OCI-LY7 (cell line): ENCODE results near the gene LAMA4. TPM values are rescaled to one million over a fixed set of nuclear protein-coding genes. Genes with fewer than 3 reads are reported as not detected.

ENCODE experiments used
- BruUV-seq: library from RNA; stranded (reverse); fragments of 400-500 nt; replicated peaks from 2 replicates; lab custom pipeline; 2021; lab: Mats Ljungman, UMichigan
- CTCF ChIA-PET: fragments of 300-600 bp; sonication (Branson Sonifier 250); formaldehyde crosslinking; loops from one replicate; lab custom pipeline; 2022; ENCODE audit warnings: antibody characterized with exemption; ENCODE audit not compliant: unreplicated experiment; lab: Charles Lee
- POLR2A ChIA-PET: fragments of 300-600 bp; sonication (Branson Sonifier 250); formaldehyde crosslinking; loops from one replicate; lab custom pipeline; 2022; ENCODE audit warnings: antibody characterized with exemption; lab: Charles Lee
- DNase-seq: peaks from one replicate; pipeline ENCODE4 v3.0.0-alpha.2; 2015; ENCODE audit warnings: low spot score
- H2AFZ ChIP-seq: fragments of 200-600 bp; sonication (generic), shearing (Covaris generic); 2 replicates; pipeline ENCODE4 v1.6.1; 2014; ENCODE audit warnings: mild to moderate bottlenecking, antibody characterized with exemption, low read length, moderate library complexity
- H3K27ac ChIP-seq: fragments of 200-600 bp; sonication (generic); 2 replicates; pipeline ENCODE4 v1.5.1; 2014; ENCODE audit warnings: mixed run types, low read depth, mild to moderate bottlenecking, moderate library complexity, low read length, inconsistent platforms; ENCODE audit not compliant: poor library complexity, severe bottlenecking
- H3K36me3 ChIP-seq: fragments of 200-600 bp; sonication (generic); 2 replicates; pipeline ENCODE4 v1.6.1; 2014; ENCODE audit warnings: mild to moderate bottlenecking, antibody characterized with exemption, low read length, moderate library complexity, mixed read lengths; ENCODE audit not compliant: insufficient read depth
- H3K4me1 ChIP-seq: fragments of 200-600 bp; sonication (generic); 2 replicates; pipeline ENCODE4 v1.5.1; 2014; ENCODE audit warnings: mild to moderate bottlenecking, low read length; ENCODE audit not compliant: insufficient read depth, poor library complexity, severe bottlenecking
- H3K4me2 ChIP-seq: fragments of 200-600 bp; sonication (generic); 2 replicates; pipeline ENCODE4 v1.6.1; 2014; ENCODE audit warnings: mild to moderate bottlenecking, low read length
- H3K4me3 ChIP-seq: fragments of 200-600 bp; sonication (generic); 2 replicates; pipeline ENCODE4 v1.5.1; 2014; ENCODE audit warnings: mild to moderate bottlenecking, low read depth, low read length; ENCODE audit not compliant: poor library complexity, severe bottlenecking
- H3K79me2 ChIP-seq: fragments of 200-600 bp; sonication (generic); 2 replicates; pipeline ENCODE4 v1.6.1; 2016; ENCODE audit warnings: low read depth, mild to moderate bottlenecking, low read length, moderate library complexity, mixed read lengths; ENCODE audit not compliant: insufficient read depth
- H3K9me2 ChIP-seq: fragments of 200-600 bp; sonication (generic); 2 replicates; pipeline ENCODE4 v1.6.1; 2016; ENCODE audit warnings: mild to moderate bottlenecking, low read length, mixed read lengths; ENCODE audit not compliant: insufficient read depth
- H3K9me3 ChIP-seq: fragments of 200-600 bp; sonication (generic); 2 replicates; pipeline ENCODE4 v1.6.1; 2014; ENCODE audit warnings: mild to moderate bottlenecking, mixed run types, low read length, mixed read lengths
- H4K20me1 ChIP-seq: fragments of 200-600 bp; sonication (generic); 2 replicates; pipeline ENCODE4 v1.6.1; 2014; ENCODE audit warnings: mild to moderate bottlenecking, antibody characterized with exemption, low read length, moderate library complexity, mixed read lengths; ENCODE audit not compliant: insufficient read depth
- EZH2phosphoT487 ChIP-seq: fragments of 200-600 bp; sonication (generic); IDR thresholded peaks from 2 replicates; pipeline ENCODE4 v1.6.1; 2018; ENCODE audit warnings: low read depth, borderline replicate concordance, mild to moderate bottlenecking, mixed run types, antibody characterized with exemption, low read length, moderate library complexity, mixed read lengths
- intact Hi-C: fragments of 100-400 bp; cut with micrococcal nuclease; formaldehyde crosslinking; loops from one replicate; pipeline ENCODE4 v1.10.0; 2022; ENCODE audit not compliant: unreplicated experiment
- total RNA-seq, 2 experiments: library from RNA; depleted of rRNA in 1 of 2; stranded (reverse); fragments of >200 nt in 1 of 2; shearing (Covaris generic) in 1 of 2; gene quantifications; 2 replicates each; pipeline ENCODE4 v1.2.3, GENCODE V29; 2014 to 2022
- TF ChIP-seq, protein P1 (sequence below): fragments of 200-600 bp; sonication (generic); conservative IDR thresholded peaks from 2 replicates; pipeline ENCODE4 v1.5.1; 2014; ENCODE audit warnings: mild to moderate bottlenecking, antibody characterized with exemption, low read length, moderate library complexity, mixed read lengths

Gene LAMA4
- total RNA-seq, 2 experiments from 2014 or later = not detected

DNA sequence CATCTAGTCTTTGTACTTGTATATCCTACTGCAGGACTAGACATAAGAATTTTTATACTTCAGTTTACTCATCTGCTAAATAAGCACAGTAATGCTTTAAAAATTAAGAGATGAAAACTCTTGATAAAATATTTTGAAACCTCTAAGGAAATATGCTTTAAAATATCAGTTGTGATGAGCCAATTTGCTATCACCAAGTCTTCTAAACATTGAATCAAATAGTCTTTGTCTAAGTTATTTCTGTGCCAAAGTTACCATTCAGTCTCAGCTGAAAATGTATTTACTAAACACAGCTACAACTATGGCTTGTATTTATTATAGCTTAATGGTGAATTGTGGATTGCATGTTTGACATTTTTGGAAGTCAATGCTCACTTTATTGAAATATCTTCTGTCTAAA lies 46.5 kb upstream of the LAMA4 start:
- BruUV-seq = no TSS peak
- H2AFZ ChIP-seq = no peak overlapping the region
- ChIA-PET CTCF (no interaction called here), POLR2A (no interaction called here)
- no peaks in the 10 kb centered on the region for H3K36me3 ChIP-seq
- H3K4me3 ChIP-seq = no peak overlapping the region
- H3K9me2 ChIP-seq = no peaks in the 10 kb centered on the region
- intact Hi-C loops = no loop called here
- H3K79me2 ChIP-seq = no peaks in the 10 kb centered on the region
- no peak overlapping the region for H3K27ac ChIP-seq
- H3K9me3 ChIP-seq = no peaks in the 10 kb centered on the region
- H3K4me1 ChIP-seq = no peaks in the 10 kb centered on the region
- no peaks in the 10 kb centered on the region for H4K20me1 ChIP-seq
- no peak overlapping the region for H3K4me2 ChIP-seq
- no peak for DNase-seq
- TF ChIP-seq, protein P1, sequence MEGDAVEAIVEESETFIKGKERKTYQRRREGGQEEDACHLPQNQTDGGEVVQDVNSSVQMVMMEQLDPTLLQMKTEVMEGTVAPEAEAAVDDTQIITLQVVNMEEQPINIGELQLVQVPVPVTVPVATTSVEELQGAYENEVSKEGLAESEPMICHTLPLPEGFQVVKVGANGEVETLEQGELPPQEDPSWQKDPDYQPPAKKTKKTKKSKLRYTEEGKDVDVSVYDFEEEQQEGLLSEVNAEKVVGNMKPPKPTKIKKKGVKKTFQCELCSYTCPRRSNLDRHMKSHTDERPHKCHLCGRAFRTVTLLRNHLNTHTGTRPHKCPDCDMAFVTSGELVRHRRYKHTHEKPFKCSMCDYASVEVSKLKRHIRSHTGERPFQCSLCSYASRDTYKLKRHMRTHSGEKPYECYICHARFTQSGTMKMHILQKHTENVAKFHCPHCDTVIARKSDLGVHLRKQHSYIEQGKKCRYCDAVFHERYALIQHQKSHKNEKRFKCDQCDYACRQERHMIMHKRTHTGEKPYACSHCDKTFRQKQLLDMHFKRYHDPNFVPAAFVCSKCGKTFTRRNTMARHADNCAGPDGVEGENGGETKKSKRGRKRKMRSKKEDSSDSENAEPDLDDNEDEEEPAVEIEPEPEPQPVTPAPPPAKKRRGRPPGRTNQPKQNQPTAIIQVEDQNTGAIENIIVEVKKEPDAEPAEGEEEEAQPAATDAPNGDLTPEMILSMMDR = no peak
- TF ChIP-seq EZH2phosphoT487 = no peak

GRCh38 chr6:112298816-112299281 lies 44.5 kb upstream of the LAMA4 start:
- ChIA-PET CTCF (no interaction called here), POLR2A (interaction anchor here (0.7 kb wide), 1 partner anchor 12 kb away, joined by 4 read pairs; no protein-coding TSS in a partner anchor)
- no peak overlapping the region for H2AFZ ChIP-seq
- no peaks in the 10 kb centered on the region for H3K36me3 ChIP-seq
- no peak overlapping the region for H3K4me3 ChIP-seq
- H3K27ac ChIP-seq = no peak overlapping the region
- no peak for DNase-seq
- no peak overlapping the region for H3K4me2 ChIP-seq
- H3K9me2 ChIP-seq = no peaks in the 10 kb centered on the region
- H3K79me2 ChIP-seq = no peaks in the 10 kb centered on the region
- no peak for TF ChIP-seq EZH2phosphoT487
- TF ChIP-seq, protein P1 = no peak
- H3K9me3 ChIP-seq = no peaks in the 10 kb centered on the region
- H3K4me1 ChIP-seq = no peaks in the 10 kb centered on the region
- no TSS peak for BruUV-seq
- H4K20me1 ChIP-seq = no peaks in the 10 kb centered on the region
- intact Hi-C loops = no loop called here

DNA sequence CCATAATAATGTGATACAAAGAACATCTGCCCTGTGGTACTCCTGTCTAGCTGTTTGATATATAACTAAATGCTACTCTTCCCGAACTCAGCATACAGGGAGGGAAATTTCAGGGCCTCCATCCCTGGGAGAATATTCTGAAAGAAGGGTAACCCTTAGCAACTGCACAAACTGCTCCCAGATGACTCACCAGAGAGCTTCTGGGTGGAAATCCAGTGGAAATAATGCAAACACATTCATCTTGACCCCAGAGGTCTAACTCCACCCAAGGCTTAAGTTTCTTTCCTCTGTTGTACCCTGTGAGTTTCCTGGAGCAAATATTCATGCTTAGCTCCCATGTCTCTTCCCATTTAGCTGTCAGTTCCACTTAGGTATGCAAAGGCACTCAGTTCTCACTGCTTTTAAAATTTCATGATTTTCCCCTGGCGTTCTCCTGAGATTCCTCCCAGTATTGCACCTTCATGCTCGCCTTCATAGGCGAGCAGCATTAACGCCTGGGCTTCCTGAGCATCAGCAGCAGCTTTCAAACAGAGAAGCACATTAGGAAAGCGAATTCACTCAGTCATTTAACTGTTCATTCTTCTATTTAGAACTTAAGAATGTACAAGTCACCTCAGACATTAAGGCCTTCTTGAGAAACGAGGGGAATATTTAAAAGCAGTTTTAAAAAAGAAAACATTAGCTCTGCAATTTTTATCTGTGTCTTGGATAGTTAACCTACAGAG lies 43.8 kb upstream of the LAMA4 start:
- CTCF ChIA-PET = no interaction called here
- no peak overlapping the region for H3K4me2 ChIP-seq

More for the DNA sequence above, 43.8 kb upstream of the LAMA4 start:
- no peaks in the 10 kb centered on the region for H3K79me2 ChIP-seq
- DNase-seq = no peak
- H3K4me1 ChIP-seq = no peaks in the 10 kb centered on the region
- no peak overlapping the region for H3K4me3 ChIP-seq
- POLR2A ChIA-PET = interaction anchor here (1.7 kb wide), 1 partner anchor 9 kb away, joined by 4 read pairs; no protein-coding TSS in a partner anchor
- H2AFZ ChIP-seq = no peak overlapping the region
- H3K27ac ChIP-seq = no peak overlapping the region
- TF ChIP-seq EZH2phosphoT487 = no peak
- TF ChIP-seq, protein P1 = no peak
- no peaks in the 10 kb centered on the region for H4K20me1 ChIP-seq
- no peaks in the 10 kb centered on the region for H3K9me3 ChIP-seq
- BruUV-seq = no TSS peak
- no peaks in the 10 kb centered on the region for H3K36me3 ChIP-seq
- intact Hi-C loops = no loop called here
- no peaks in the 10 kb centered on the region for H3K9me2 ChIP-seq
